ENCODE results near the gene CDC42BPB. TPM values are rescaled to one million over a fixed set of nuclear protein-coding genes. Genes with fewer than 3 reads are reported as not detected.

Gene CDC42BPB
- total RNA-seq, 1 donor from 2014 or later: 102 TPM

GRCh38 chr14:102968306-102968705 is 89.0 kb downstream of the CDC42BPB start:
- intact Hi-C loops (cut with DNase I): no loop called here
- no peak overlapping the region for H3K4me3 ChIP-seq
- peaks cover 95% of the 10 kb centered on the region for H3K36me3 ChIP-seq
- ATAC-seq (no peak), DNase-seq (no peak)
- no peaks in the 10 kb centered on the region for H3K4me1 ChIP-seq
- H3K27me3 ChIP-seq: no peaks in the 10 kb centered on the region
- no peak for TF ChIP-seq CTCF (IDR thresholded peaks at IDR 0.05)
- H3K27ac ChIP-seq: no peak overlapping the region
- no peaks in the 10 kb centered on the region for H3K9me3 ChIP-seq

GRCh38 chr14:102967506-102967795 is 89.9 kb downstream of the CDC42BPB start:
- Histone ChIP-seq H3K4me1 (no peaks in the 10 kb centered on the region), H3K36me3 (peaks cover 98% of the 10 kb centered on the region), H3K27ac (no peak overlapping the region), H3K9me3 (no peaks in the 10 kb centered on the region), H3K27me3 (no peaks in the 10 kb centered on the region), H3K4me3 (no peak overlapping the region)
- TF ChIP-seq CTCF (IDR thresholded peaks at IDR 0.05): no peak
- DNase-seq: no peak
- no peak for ATAC-seq
- intact Hi-C loops (cut with DNase I): no loop called here

GRCh38 chr14:102966681-102967505 is 90.5 kb downstream of the CDC42BPB start:
- no peak overlapping the region for H3K27ac ChIP-seq
- intact Hi-C loops (cut with DNase I): no loop called here
- H3K27me3 ChIP-seq: no peaks in the 10 kb centered on the region
- H3K4me1 ChIP-seq: no peaks in the 10 kb centered on the region
- H3K9me3 ChIP-seq: no peaks in the 10 kb centered on the region
- H3K4me3 ChIP-seq: no peak overlapping the region
- no peak for TF ChIP-seq CTCF (IDR thresholded peaks at IDR 0.05)
- peaks cover 100% of the 10 kb centered on the region for H3K36me3 ChIP-seq
- no peak for DNase-seq
- no peak for ATAC-seq

GRCh38 chr14:102965971-102966655 is 91.2 kb downstream of the CDC42BPB start:
- Histone ChIP-seq H3K9me3 (no peaks in the 10 kb centered on the region), H3K27ac (no peak overlapping the region), H3K36me3 (peaks cover 100% of the 10 kb centered on the region), H3K4me1 (no peaks in the 10 kb centered on the region), H3K27me3 (no peaks in the 10 kb centered on the region), H3K4me3 (no peak overlapping the region)
- ATAC-seq: no peak
- intact Hi-C loops (cut with DNase I): no loop called here
- TF ChIP-seq CTCF (IDR thresholded peaks at IDR 0.05): no peak
- no peak for DNase-seq

DNA sequence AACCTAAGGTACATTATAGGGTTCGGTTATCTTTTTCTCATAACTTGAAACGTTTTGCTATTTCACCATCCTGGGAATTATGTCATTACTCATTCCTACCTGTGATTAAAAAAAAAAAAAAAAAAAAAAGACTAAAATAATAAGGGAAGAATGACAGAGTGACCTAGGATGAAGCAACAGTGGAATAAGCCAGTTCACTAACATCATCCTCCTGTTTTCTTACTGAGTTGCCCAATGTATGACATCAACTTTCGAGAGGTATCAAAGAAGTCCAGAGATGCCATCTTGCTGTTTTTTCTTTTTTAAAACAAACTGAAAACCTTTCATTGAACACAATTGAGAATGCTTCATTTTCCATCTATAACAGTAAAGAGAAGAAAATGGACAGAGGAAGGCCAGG is 92.1 kb downstream of the CDC42BPB start:
- DNase-seq (no peak), ATAC-seq (no peak)
- Histone ChIP-seq H3K4me3 (no peak overlapping the region), H3K27me3 (no peaks in the 10 kb centered on the region), H3K9me3 (no peaks in the 10 kb centered on the region), H3K4me1 (no peaks in the 10 kb centered on the region), H3K36me3 (peaks cover 100% of the 10 kb centered on the region), H3K27ac (no peak overlapping the region)
- intact Hi-C loops (cut with DNase I): no loop called here
- no peak for TF ChIP-seq CTCF (IDR thresholded peaks at IDR 0.05)

Measured in upper lobe of right lung (tissue), 1 donor.